Measurements from ENCODE around the gene TMEM141.

DNA sequence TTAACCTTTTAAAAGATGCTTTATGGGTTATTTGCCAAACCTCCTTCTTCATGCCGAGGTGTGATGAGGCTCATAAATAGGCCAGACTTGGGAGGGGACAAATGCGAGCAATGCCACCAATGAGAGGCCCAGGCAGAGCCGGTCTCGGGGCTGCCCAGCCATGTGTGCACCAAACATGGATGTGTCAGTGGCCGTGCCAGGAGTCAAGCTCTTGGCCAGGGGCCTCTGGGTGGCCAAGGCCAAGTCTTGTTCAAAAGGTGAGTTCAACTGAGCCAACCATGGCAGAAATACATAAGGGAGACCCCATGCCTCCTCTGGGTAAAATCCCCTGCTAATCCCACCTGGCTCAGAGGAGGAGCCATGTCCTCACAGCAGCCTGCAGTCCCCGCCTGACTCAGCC lies 16.0 kb upstream of the TMEM141 start:
- TF ChIP-seq, protein P1, sequence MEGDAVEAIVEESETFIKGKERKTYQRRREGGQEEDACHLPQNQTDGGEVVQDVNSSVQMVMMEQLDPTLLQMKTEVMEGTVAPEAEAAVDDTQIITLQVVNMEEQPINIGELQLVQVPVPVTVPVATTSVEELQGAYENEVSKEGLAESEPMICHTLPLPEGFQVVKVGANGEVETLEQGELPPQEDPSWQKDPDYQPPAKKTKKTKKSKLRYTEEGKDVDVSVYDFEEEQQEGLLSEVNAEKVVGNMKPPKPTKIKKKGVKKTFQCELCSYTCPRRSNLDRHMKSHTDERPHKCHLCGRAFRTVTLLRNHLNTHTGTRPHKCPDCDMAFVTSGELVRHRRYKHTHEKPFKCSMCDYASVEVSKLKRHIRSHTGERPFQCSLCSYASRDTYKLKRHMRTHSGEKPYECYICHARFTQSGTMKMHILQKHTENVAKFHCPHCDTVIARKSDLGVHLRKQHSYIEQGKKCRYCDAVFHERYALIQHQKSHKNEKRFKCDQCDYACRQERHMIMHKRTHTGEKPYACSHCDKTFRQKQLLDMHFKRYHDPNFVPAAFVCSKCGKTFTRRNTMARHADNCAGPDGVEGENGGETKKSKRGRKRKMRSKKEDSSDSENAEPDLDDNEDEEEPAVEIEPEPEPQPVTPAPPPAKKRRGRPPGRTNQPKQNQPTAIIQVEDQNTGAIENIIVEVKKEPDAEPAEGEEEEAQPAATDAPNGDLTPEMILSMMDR (IDR thresholded peaks at IDR 0.05): no peak
- no peak for TF ChIP-seq ZFX (IDR thresholded peaks at IDR 0.05; ENCODE audit: borderline replicate concordance)
